GM21717 (cell line): ENCODE data around the gene WNT7A.
"Not testable (repeated sequence)": the region's sequence is repeated elsewhere in the genome, so short reads cannot be mapped to it uniquely, and the experiment has no call there.

Experiments used
- ATAC-seq: cut with Tn5 transposase; IDR thresholded peaks from one replicate; pipeline ENCODE4 v1.9.1; 2021; ENCODE audit warnings: mild to moderate bottlenecking, moderate library complexity; ENCODE audit not compliant: unreplicated experiment

Gene WNT7A

GRCh38 chr3:13879946-13880810, at the start of gene WNT7A:
WNT7A (minus strand) TSS chr3:13880071; CDS start chr3:13879816, 255 bp downstream.
- ATAC-seq: no peak

GRCh38 chr3:13928741-13929140, 48.9 kb upstream of the WNT7A start:
- not testable (repeated sequence) for ATAC-seq

GRCh38 chr3:13927295-13927694, 47.4 kb upstream of the WNT7A start:
- no peak for ATAC-seq

GRCh38 chr3:13916375-13916774, 36.5 kb upstream of the WNT7A start:
- ATAC-seq: no peak

GRCh38 chr3:13902648-13903238, 22.9 kb upstream of the WNT7A start:
- ATAC-seq: no peak

- ATAC-seq: no peak
Observed at GRCh38 chr3:13901935-13902584, 22.2 kb upstream of the WNT7A start.

- no peak for ATAC-seq
Observed at GRCh38 chr3:13898346-13898745, 18.5 kb upstream of the WNT7A start.

GRCh38 chr3:13896473-13897154, 16.7 kb upstream of the WNT7A start:
- ATAC-seq: no peak

GRCh38 chr3:13895155-13896105, 15.6 kb upstream of the WNT7A start:
- peak; percentile 97 for ATAC-seq

- no peak for ATAC-seq
Observed at GRCh38 chr3:13894807-13895154, 14.9 kb upstream of the WNT7A start.

- ATAC-seq: no peak
Observed at GRCh38 chr3:13894096-13894806, 14.4 kb upstream of the WNT7A start.

- ATAC-seq: no peak
Observed at GRCh38 chr3:13892304-13892703, 12.4 kb upstream of the WNT7A start.

- no peak for ATAC-seq
Observed at GRCh38 chr3:13891492-13892073, 11.7 kb upstream of the WNT7A start.

GRCh38 chr3:13891017-13891392, 11.1 kb upstream of the WNT7A start:
- no peak for ATAC-seq

- ATAC-seq: no peak
Observed at GRCh38 chr3:13890377-13891016, 10.6 kb upstream of the WNT7A start.

- no peak for ATAC-seq
Observed at GRCh38 chr3:13888576-13888975, 8.7 kb upstream of the WNT7A start.

- no peak for ATAC-seq
Observed at GRCh38 chr3:13887495-13888300, 7.8 kb upstream of the WNT7A start.

- ATAC-seq: no peak
Observed at GRCh38 chr3:13886593-13887129, 6.8 kb upstream of the WNT7A start.
